ENCODE results near the gene SDHB.
A peak's percentile ranks its signal among the peaks of the same experiment; 100 is the strongest.

The SDHB gene

DNA sequence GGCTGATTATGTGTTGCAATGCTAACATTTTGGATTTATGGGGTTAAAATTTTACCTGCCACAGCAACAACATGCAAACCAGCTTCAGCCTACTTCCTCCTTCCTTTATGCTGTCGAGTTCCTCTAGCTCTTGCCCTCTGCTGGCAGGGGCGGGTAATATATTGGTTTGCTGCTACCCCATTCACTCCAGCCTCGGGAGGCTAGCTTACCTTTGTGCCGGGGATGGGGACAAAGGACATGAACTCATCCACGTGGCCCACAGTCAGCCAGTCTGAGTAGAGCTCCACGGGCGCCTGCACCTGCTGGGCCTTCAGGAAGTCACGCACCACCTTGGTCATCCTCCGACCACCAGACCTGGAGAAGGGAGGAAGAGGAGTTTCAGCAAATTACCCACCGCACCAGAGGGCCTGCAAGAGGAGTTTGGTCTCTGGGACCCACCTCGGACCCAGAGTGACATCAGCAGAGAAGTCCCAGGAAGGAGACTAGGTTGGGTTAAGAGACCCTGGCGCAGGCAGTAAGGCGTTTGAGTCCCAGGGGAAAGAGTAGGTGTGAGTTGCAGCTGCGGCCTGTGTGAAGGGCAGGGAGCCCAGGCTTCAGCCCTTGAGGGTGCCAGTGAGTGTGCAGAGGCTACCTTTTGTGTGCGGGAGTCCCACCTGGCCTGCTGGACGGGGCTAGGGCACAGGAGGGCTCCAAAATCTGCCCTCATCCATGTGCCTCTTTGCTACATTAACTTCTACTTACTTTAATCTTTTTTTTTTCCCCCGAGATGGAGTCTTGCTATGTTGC, 21.8 kb upstream of the SDHB start:
- no peaks in the 10 kb centered on the region for H3K9me2 ChIP-seq (replicated peaks; ENCODE audit: insufficient read depth, low read length)
- H2AFZ ChIP-seq (ENCODE audit: low read depth, low read length, severe bottlenecking), result no peak overlapping the region
- H3K27me3 ChIP-seq (ENCODE audit: low read length), result no peaks in the 10 kb centered on the region
- no peaks in the 10 kb centered on the region for H3F3A ChIP-seq (ENCODE audit: insufficient read depth)
- no peaks in the 10 kb centered on the region for H3K9me3 ChIP-seq (ENCODE audit: insufficient read depth, low read length)
- H3K9ac ChIP-seq (ENCODE audit: low read length), result no peak overlapping the region
- no peak overlapping the region for H3K4me3 ChIP-seq (ENCODE audit: insufficient read depth, low read length, poor library complexity, severe bottlenecking)
- H4K20me1 ChIP-seq (ENCODE audit: low read depth, low read length), result no peaks in the 10 kb centered on the region
- H3K4me2 ChIP-seq (ENCODE audit: low read depth, low read length, poor library complexity, severe bottlenecking), result no peak overlapping the region
- H3K36me3 ChIP-seq (ENCODE audit: low read length), result no peaks in the 10 kb centered on the region
- no peak overlapping the region for H3K27ac ChIP-seq (ENCODE audit: low read depth, low read length)
- H3K79me2 ChIP-seq (ENCODE audit: insufficient read depth, low read length), result no peaks in the 10 kb centered on the region
- no peak for TF ChIP-seq EZH2phosphoT487 (conservative IDR thresholded peaks at IDR 0.05; ENCODE audit: low read length)
- TF ChIP-seq, protein P1, sequence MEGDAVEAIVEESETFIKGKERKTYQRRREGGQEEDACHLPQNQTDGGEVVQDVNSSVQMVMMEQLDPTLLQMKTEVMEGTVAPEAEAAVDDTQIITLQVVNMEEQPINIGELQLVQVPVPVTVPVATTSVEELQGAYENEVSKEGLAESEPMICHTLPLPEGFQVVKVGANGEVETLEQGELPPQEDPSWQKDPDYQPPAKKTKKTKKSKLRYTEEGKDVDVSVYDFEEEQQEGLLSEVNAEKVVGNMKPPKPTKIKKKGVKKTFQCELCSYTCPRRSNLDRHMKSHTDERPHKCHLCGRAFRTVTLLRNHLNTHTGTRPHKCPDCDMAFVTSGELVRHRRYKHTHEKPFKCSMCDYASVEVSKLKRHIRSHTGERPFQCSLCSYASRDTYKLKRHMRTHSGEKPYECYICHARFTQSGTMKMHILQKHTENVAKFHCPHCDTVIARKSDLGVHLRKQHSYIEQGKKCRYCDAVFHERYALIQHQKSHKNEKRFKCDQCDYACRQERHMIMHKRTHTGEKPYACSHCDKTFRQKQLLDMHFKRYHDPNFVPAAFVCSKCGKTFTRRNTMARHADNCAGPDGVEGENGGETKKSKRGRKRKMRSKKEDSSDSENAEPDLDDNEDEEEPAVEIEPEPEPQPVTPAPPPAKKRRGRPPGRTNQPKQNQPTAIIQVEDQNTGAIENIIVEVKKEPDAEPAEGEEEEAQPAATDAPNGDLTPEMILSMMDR (IDR thresholded peaks at IDR 0.05; ENCODE audit: insufficient read depth, low read length, poor library complexity, severe bottlenecking), result peak; percentile 20

DNA sequence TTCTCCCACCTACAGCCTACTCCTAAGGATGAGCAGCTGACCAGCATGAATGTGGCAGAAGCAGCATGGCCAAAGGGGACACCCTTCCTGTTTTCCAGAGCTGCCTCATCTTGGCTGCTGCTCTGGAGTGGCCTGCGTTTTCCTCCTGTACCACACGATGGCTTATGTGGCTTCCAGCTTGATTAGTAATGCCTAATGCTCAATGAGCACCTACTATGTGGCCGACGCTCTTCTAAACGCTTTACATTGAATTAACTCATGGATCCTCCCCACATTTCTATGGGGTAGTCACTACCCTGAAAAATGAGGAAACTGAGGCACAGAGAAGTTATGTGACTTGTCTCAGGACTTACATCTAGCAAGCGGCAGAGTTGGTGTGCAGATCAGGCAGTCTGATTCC, 18.0 kb upstream of the SDHB start:
- no peak overlapping the region for H2AFZ ChIP-seq (ENCODE audit: low read depth, low read length, severe bottlenecking)
- no peaks in the 10 kb centered on the region for H3K36me3 ChIP-seq (ENCODE audit: low read length)
- no peaks in the 10 kb centered on the region for H3F3A ChIP-seq (ENCODE audit: insufficient read depth)
- no peaks in the 10 kb centered on the region for H3K79me2 ChIP-seq (ENCODE audit: insufficient read depth, low read length)
- H3K27me3 ChIP-seq (ENCODE audit: low read length), result no peaks in the 10 kb centered on the region
- H3K9ac ChIP-seq (ENCODE audit: low read length), result no peak overlapping the region
- H3K4me3 ChIP-seq (ENCODE audit: insufficient read depth, low read length, poor library complexity, severe bottlenecking), result no peak overlapping the region
- H3K9me2 ChIP-seq (replicated peaks; ENCODE audit: insufficient read depth, low read length), result no peaks in the 10 kb centered on the region
- H3K9me3 ChIP-seq (ENCODE audit: insufficient read depth, low read length), result no peaks in the 10 kb centered on the region
- no peak overlapping the region for H3K27ac ChIP-seq (ENCODE audit: low read depth, low read length)
- H3K4me2 ChIP-seq (ENCODE audit: low read depth, low read length, poor library complexity, severe bottlenecking), result no peak overlapping the region
- TF ChIP-seq EZH2phosphoT487 (conservative IDR thresholded peaks at IDR 0.05; ENCODE audit: low read length), result no peak
- TF ChIP-seq, protein P1 (IDR thresholded peaks at IDR 0.05; ENCODE audit: insufficient read depth, low read length, poor library complexity, severe bottlenecking), result no peak
- no peaks in the 10 kb centered on the region for H4K20me1 ChIP-seq (ENCODE audit: low read depth, low read length)

DNA sequence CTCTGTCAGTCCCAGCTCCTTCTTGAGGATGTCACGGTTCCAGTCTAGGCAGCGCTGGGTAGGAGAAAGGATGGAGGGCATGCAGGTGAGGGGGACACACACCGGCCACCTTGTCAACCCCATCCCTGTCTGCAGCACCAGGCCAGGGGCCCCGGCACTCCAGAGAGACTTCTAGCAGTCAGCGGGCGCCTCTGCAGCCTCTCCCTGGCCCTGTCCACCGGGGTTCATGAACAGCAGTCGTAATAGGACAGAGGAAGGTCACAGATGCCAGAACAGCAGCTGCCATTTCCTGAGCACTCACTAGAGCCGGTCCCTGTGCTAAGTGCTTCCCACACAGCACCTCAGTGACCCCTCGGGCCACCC, 16.3 kb upstream of the SDHB start:
- H3K4me3 ChIP-seq (ENCODE audit: insufficient read depth, low read length, poor library complexity, severe bottlenecking), result no peak overlapping the region
- H3K27me3 ChIP-seq (ENCODE audit: low read length), result no peaks in the 10 kb centered on the region
- H3K36me3 ChIP-seq (ENCODE audit: low read length), result no peaks in the 10 kb centered on the region
- H3K9me2 ChIP-seq (replicated peaks; ENCODE audit: insufficient read depth, low read length), result no peaks in the 10 kb centered on the region
- H3K27ac ChIP-seq (ENCODE audit: low read depth, low read length), result no peak overlapping the region
- TF ChIP-seq, protein P1 (IDR thresholded peaks at IDR 0.05; ENCODE audit: insufficient read depth, low read length, poor library complexity, severe bottlenecking), result no peak
- TF ChIP-seq EZH2phosphoT487 (conservative IDR thresholded peaks at IDR 0.05; ENCODE audit: low read length), result no peak
- H3F3A ChIP-seq (ENCODE audit: insufficient read depth), result no peaks in the 10 kb centered on the region
- H3K79me2 ChIP-seq (ENCODE audit: insufficient read depth, low read length), result no peaks in the 10 kb centered on the region
- no peak overlapping the region for H2AFZ ChIP-seq (ENCODE audit: low read depth, low read length, severe bottlenecking)
- H3K9me3 ChIP-seq (ENCODE audit: insufficient read depth, low read length), result 0 out of 2 replicates have a peak, but pooled peaks cover 4% of the 10 kb centered on the region
- H4K20me1 ChIP-seq (ENCODE audit: low read depth, low read length), result no peaks in the 10 kb centered on the region
- no peak overlapping the region for H3K9ac ChIP-seq (ENCODE audit: low read length)
- H3K4me2 ChIP-seq (ENCODE audit: low read depth, low read length, poor library complexity, severe bottlenecking), result no peak overlapping the region
